ENCODE measurements around the gene ACSL6. TPM values are rescaled to one million over a fixed set of nuclear protein-coding genes. Genes with fewer than 3 reads are reported as not detected.

Gene ACSL6
- total RNA-seq, 1 experiment from 2014 or later = 1.4 TPM

GRCh38 chr5:131939690-131940345, 71.6 kb downstream of the ACSL6 start:
- H3K36me3 Mint-ChIP-seq (ENCODE audit: insufficient read depth, unreplicated experiment) = no peaks in the 10 kb centered on the region
- intact Hi-C loops (cut with micrococcal nuclease; ENCODE audit: unreplicated experiment) = no loop called here

GRCh38 chr5:131932235-131932634, 79.2 kb downstream of the ACSL6 start:
- Histone ChIP-seq H3K36me3 (ENCODE audit: control insufficient read depth, insufficient read depth, low read length) (no peaks in the 10 kb centered on the region), H3K4me1 (no peaks in the 10 kb centered on the region), H3K27me3 (replicated peaks; ENCODE audit: control insufficient read depth, insufficient read depth, low read length) (no peaks in the 10 kb centered on the region), H3K9me3 (peaks cover 7% of the 10 kb centered on the region), H3K4me3 (ENCODE audit: low read depth, low read length) (no peak overlapping the region)
- H3K4me1 Mint-ChIP-seq (ENCODE audit: low read depth, unreplicated experiment) = no peaks in the 10 kb centered on the region
- H3K27ac Mint-ChIP-seq (ENCODE audit: unreplicated experiment) = no peak overlapping the region
- BruUV-seq (replicated peaks) = no TSS peak
- intact Hi-C loops (cut with micrococcal nuclease; ENCODE audit: unreplicated experiment) = no loop called here
- ChIA-PET POLR2A (no interaction called here), CTCF (no interaction called here)
- peaks cover 10% of the 10 kb centered on the region for H3K27me3 Mint-ChIP-seq (ENCODE audit: insufficient read depth, unreplicated experiment)
- TF ChIP-seq CTCF (IDR thresholded peaks at IDR 0.05; ENCODE audit: insufficient read depth in 1 of 2, low read depth in 1 of 2, low read length in 1 of 2, severe bottlenecking in 1 of 2, unreplicated experiment in 1 of 2) = no peak
- DNase-seq = no peak
- H3K9me3 Mint-ChIP-seq (ENCODE audit: unreplicated experiment) = peaks cover 28% of the 10 kb centered on the region
- H3K4me3 Mint-ChIP-seq (ENCODE audit: unreplicated experiment) = no peak overlapping the region
- H3K36me3 Mint-ChIP-seq (ENCODE audit: insufficient read depth, unreplicated experiment) = no peaks in the 10 kb centered on the region

More at GRCh38 chr5:131939690-131940345, 71.6 kb downstream of the ACSL6 start:
- no peak overlapping the region for H3K4me3 ChIP-seq (ENCODE audit: low read depth, low read length)
- no peak for TF ChIP-seq CTCF (IDR thresholded peaks at IDR 0.05; ENCODE audit: insufficient read depth in 1 of 2, low read depth in 1 of 2, low read length in 1 of 2, severe bottlenecking in 1 of 2, unreplicated experiment in 1 of 2)
- no TSS peak for BruUV-seq (replicated peaks)
- CTCF ChIA-PET = no interaction called here
- H3K9me3 Mint-ChIP-seq (ENCODE audit: unreplicated experiment) = no peaks in the 10 kb centered on the region
- DNase-seq = no peak
- H3K9me3 ChIP-seq = no peaks in the 10 kb centered on the region
- H3K4me1 ChIP-seq = no peaks in the 10 kb centered on the region
- H3K27me3 ChIP-seq (replicated peaks; ENCODE audit: control insufficient read depth, insufficient read depth, low read length) = no peaks in the 10 kb centered on the region
- H3K27ac Mint-ChIP-seq (ENCODE audit: unreplicated experiment) = no peak overlapping the region
- no peaks in the 10 kb centered on the region for H3K36me3 ChIP-seq (ENCODE audit: control insufficient read depth, insufficient read depth, low read length)
- POLR2A ChIA-PET = no interaction called here
- no peak overlapping the region for H3K4me3 Mint-ChIP-seq (ENCODE audit: unreplicated experiment)
- peaks cover 18% of the 10 kb centered on the region for H3K27me3 Mint-ChIP-seq (ENCODE audit: insufficient read depth, unreplicated experiment)
- no peaks in the 10 kb centered on the region for H3K4me1 Mint-ChIP-seq (ENCODE audit: low read depth, unreplicated experiment)

GRCh38 chr5:131928957-131929356, 82.5 kb downstream of the ACSL6 start:
- ChIA-PET CTCF (no interaction called here), POLR2A (no interaction called here)
- H3K4me1 Mint-ChIP-seq (ENCODE audit: low read depth, unreplicated experiment) = no peaks in the 10 kb centered on the region
- peaks cover 7% of the 10 kb centered on the region for H3K9me3 ChIP-seq
- H3K9me3 Mint-ChIP-seq (ENCODE audit: unreplicated experiment) = peaks cover 40% of the 10 kb centered on the region
- H3K27me3 Mint-ChIP-seq (ENCODE audit: insufficient read depth, unreplicated experiment) = peaks cover 6% of the 10 kb centered on the region
- intact Hi-C loops (cut with micrococcal nuclease; ENCODE audit: unreplicated experiment) = no loop called here
- BruUV-seq (replicated peaks) = no TSS peak
- H3K4me3 ChIP-seq (ENCODE audit: low read depth, low read length) = no peak overlapping the region
- no peak for DNase-seq
- no peaks in the 10 kb centered on the region for H3K4me1 ChIP-seq
- no peaks in the 10 kb centered on the region for H3K36me3 ChIP-seq (ENCODE audit: control insufficient read depth, insufficient read depth, low read length)
- H3K27me3 ChIP-seq (replicated peaks; ENCODE audit: control insufficient read depth, insufficient read depth, low read length) = no peaks in the 10 kb centered on the region
- H3K4me3 Mint-ChIP-seq (ENCODE audit: unreplicated experiment) = no peak overlapping the region
- TF ChIP-seq CTCF (IDR thresholded peaks at IDR 0.05; ENCODE audit: insufficient read depth in 1 of 2, low read depth in 1 of 2, low read length in 1 of 2, severe bottlenecking in 1 of 2, unreplicated experiment in 1 of 2) = no peak
- no peaks in the 10 kb centered on the region for H3K36me3 Mint-ChIP-seq (ENCODE audit: insufficient read depth, unreplicated experiment)
- H3K27ac Mint-ChIP-seq (ENCODE audit: unreplicated experiment) = no peak overlapping the region
